ENCODE measurements around the gene USP32. TPM values are rescaled to one million over a fixed set of nuclear protein-coding genes. Genes with fewer than 3 reads are reported as not detected.
"Not testable (repeated sequence)": the region's sequence is repeated elsewhere in the genome, so short reads cannot be mapped to it uniquely, and the experiment has no call there.

Gene USP32
- total RNA-seq, 1 donor from 2014 or later, result 90.1 TPM

DNA sequence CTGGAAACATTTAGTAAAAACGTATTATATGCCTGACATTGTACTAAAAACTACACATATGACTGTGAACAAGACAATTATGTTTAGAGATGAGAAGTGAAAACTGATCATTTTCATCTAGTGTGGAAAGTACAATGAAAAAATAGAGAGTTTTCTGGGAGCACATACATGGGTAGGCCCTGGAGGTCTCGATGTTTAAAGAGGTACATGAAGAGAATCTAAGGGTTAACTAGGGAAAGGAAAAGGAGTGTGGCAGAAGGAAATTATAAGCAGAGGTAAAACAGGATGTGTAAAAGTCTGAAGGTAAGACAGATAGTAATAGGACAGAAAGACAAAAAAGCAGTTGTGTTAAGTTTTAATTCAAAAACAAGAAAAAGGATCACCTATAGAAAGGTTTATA is 113.7 kb downstream of the USP32 start:
- DNase-seq (ENCODE audit: low spot score) (no peak), ATAC-seq (no peak)
- intact Hi-C loops (cut with DNase I), result no loop called here

DNA sequence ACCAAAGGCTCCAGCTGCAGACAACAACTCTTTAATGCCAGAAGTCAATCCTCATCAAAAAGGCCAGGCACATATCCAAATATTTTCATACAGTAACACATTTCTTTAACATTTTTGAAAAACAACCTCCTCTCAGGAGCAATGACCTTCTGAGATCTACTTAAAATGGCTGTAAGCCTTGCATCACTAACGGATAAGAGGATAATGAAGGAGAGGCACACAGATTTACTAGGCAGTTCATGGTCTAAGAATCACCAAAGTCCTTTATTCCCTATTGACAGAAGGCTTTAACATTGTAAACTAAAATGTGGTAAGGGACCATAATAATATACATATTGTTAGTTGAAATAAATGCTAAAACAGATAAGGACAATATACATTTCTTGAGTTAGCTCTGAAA is 114.7 kb downstream of the USP32 start:
- intact Hi-C loops (cut with DNase I), result no loop called here
- DNase-seq (ENCODE audit: low spot score) (no peak), ATAC-seq (no peak)

- ATAC-seq (no peak), DNase-seq (ENCODE audit: low spot score) (no peak)
- intact Hi-C loops (cut with DNase I), result no loop called here
These were observed 122.5 kb downstream of the USP32 start for GRCh38 chr17:60269417-60269816.

DNA sequence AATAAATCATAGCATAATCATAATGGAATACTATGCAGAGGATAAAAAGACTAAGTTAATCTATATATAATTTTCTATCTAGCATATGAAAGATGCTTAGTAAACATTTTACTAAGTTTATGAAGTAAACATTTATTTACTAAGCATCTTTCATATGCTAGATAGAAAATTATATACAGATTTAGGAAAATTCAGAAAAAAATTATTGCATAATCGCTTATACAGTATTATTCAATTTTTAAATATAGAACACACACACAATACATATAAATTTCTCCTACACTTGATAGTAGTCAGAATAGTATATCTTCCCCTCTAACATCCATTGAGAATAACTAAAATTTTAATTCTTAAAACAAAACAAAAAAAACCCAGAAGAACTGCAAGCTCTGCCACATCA is 131.4 kb downstream of the USP32 start:
- intact Hi-C loops (cut with DNase I), result no loop called here
- no peak for DNase-seq (ENCODE audit: low spot score)
- ATAC-seq, result no peak

DNA sequence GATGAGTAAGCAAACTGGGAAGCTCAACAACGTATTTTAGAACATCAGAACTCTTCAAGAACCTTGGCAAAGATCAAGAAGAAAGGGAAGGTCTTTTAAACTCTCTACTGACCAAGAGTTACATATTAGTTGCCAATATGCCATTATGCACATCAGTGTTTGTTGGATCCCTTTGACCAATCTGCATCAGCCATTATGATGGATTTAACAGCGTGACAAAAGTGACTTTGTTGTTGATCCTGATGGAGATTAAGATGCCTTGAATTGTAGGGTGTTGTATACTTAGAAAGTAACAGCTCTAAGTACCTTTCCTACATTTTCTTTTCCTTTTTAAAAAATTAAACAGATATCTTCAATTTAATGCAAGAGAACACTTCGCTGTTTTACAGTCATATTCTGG is 133.6 kb downstream of the USP32 start:
- intact Hi-C loops (cut with DNase I), result no loop called here
- ATAC-seq (no peak), DNase-seq (ENCODE audit: low spot score) (no peak)

GRCh38 chr17:60256174-60256573 is 135.8 kb downstream of the USP32 start:
- no peak for ATAC-seq
- intact Hi-C loops (cut with DNase I), result no loop called here
- DNase-seq (ENCODE audit: low spot score), result no peak

GRCh38 chr17:60253048-60253447 is 138.9 kb downstream of the USP32 start:
- ATAC-seq (no peak), DNase-seq (ENCODE audit: low spot score) (no peak)
- intact Hi-C loops (cut with DNase I), result no loop called here

DNA sequence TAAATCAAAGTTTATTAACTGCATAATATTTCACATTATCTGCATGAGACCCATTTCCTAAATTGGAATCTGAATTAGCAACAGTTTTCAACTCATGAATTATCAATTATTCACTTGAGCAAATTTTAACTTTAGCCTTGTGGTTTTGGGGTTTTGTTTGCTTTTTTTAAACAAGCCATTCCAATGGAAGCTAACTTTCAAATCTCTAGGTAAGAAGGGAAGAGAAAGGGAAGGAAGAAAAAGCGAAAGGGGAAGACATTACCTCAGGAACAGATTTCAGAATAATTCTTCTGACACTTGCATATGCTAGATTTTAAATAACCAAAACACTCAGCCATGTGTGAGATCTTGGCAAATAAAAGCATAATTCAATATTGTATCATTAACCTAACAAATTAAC is 139.5 kb downstream of the USP32 start:
- intact Hi-C loops (cut with DNase I), result no loop called here
- DNase-seq (ENCODE audit: low spot score) (no peak), ATAC-seq (no peak)

DNA sequence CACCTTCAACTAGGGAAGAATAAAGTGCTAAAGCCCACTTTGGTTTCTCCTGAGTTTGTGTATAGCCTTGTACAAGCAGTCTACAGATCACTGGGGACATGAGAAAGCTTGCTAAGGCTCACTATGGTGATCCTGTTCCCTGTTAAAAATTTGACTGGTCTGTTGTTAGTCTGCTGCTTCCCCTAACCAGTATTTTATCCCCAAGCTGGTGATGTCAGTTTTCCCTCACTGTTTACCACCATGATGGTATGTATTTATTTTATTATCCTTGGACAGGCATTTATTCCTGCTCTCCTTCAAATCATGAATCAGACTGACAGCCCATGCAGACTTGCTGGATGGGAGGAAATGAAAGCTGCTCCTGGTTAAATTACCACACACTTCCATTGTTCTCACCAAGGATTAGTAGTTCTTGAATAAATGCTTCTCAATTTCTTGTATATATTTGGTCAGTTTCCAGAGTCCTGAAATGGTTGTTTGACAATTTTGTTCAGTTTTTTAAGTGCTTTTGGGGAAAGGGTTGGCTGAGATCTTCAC is 142.6 kb downstream of the USP32 start:
- ATAC-seq (no peak), DNase-seq (ENCODE audit: low spot score) (no peak)
- intact Hi-C loops (cut with DNase I), result no loop called here

DNA sequence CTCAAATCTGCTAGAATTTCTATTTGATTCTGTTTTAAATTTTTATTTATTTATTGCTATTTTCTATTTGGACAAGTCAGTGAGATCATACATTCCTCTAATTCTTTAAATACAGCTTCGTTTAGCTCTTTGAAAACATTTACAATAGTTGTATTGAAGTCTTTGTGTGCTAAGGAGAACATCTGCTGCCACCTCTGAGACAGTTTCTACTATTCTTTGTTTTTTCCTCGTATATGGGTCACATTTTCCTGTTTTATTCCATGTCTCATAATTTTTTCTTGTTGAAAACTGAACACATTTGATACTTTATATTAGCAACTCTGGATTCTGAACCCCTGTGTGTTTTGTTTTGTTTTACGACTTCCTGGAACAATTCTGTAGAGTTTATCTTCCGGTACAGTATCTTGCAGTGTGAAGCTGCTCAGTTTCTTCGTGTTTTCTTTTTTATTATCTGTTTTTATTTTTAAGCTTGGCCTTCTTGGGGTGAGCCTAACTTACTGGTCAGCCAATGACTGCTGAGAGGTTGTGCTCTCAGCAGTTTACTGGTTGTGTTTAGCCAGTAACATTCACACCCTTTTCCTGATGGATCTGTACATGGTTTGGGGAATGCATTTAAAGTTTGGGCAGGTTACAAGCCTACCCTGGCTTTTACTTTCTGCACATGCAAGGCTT is 143.2 kb downstream of the USP32 start:
- DNase-seq (ENCODE audit: low spot score) (no peak), ATAC-seq (no peak)
- intact Hi-C loops (cut with DNase I), result no loop called here

- no peak for DNase-seq (ENCODE audit: low spot score)
- no peak for ATAC-seq
- intact Hi-C loops (cut with DNase I), result no loop called here
These were observed 144.0 kb downstream of the USP32 start for GRCh38 chr17:60247836-60248461.

DNA sequence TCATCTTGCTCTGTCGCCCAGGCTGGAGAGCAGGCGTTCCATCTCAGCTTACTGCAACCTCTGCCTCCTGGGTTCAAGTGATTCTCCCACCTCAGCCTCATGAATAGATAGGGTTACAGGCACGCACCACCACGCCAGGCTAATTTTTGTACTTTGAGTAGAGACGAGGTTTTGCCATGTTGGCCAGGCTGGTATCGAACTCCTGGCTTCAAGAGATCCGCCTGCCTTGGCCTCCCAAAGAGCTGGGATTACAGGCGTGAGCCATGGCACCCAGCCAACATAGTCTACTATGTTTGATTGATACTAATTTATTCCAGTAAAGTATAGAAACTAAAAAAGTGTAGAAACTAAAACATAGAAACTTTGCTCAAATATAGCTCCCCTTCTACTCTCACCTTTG is 147.3 kb downstream of the USP32 start:
- ATAC-seq (no peak), DNase-seq (ENCODE audit: low spot score) (no peak)
- intact Hi-C loops (cut with DNase I), result no loop called here

DNA sequence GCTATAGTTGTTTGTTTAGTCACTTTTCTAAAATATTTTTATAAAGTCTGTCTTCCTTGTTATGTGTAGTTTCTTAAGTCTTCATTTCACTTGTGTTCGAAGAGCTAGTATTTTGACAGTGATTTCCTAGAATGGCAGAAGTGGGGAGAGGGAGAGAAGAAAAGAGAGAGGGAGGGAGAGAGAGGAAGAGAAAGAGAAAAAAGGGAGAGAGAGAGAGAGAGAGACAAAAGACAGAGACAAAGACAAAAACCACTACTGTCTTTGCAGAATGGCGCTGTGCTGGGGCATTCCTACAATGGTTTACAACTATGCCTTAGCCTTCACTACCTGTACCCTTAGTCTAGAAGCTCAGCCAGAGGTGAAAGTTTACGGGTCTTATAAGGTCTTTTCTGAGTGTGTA is 151.6 kb downstream of the USP32 start:
- ATAC-seq (no peak), DNase-seq (ENCODE audit: low spot score) (no peak)
- intact Hi-C loops (cut with DNase I), result no loop called here

GRCh38 chr17:60231691-60232090 is 160.2 kb downstream of the USP32 start:
- intact Hi-C loops (cut with DNase I), result no loop called here
- ATAC-seq (peak; percentile 52), DNase-seq (ENCODE audit: low spot score) (no peak)

DNA sequence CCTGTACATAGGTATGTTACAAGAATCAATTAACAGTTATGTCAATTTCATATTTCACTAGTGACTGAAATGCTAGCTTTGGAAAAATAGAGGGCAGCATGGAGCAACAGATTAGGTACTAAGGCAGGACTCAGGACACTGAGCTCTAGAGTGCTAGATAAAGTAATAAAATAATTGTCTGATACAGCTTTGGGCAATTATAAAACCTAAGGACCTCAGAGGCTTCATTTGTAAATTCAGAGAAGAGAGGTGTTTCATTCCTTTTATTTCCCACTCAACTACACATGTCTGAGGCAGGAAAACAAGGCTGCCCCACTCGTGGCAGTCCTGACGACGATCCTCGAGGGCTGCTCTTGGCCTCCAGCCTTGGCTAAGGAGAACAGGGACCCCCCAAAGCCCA is 160.7 kb downstream of the USP32 start:
- DNase-seq (ENCODE audit: low spot score), result no peak
- peak; percentile 81 for ATAC-seq
- intact Hi-C loops (cut with DNase I), result no loop called here

DNA sequence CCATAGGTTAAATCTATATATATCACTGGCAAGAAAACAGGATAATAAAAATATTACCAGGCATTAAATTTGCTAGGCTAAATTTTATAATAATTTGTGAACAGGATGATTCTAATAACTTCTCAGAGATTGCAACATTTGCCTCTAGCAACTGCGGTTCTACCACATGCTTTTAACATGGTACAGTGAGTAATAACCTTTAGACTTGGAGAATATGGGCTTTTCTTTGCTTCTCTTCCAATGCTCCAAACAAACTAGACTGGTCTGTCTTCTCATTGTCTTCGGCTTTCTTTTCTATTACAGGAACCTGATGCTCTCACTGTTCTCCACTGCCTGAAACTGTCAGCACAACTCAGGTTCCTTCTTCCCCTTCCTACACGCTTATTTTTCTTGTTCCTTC is 161.6 kb downstream of the USP32 start:
- intact Hi-C loops (cut with DNase I), result no loop called here
- DNase-seq (ENCODE audit: low spot score), result no peak
- ATAC-seq, result no peak

GRCh38 chr17:60229188-60229802 is 162.6 kb downstream of the USP32 start:
- intact Hi-C loops (cut with DNase I), result no loop called here
- DNase-seq (ENCODE audit: low spot score), result no peak
- no peak for ATAC-seq

DNA sequence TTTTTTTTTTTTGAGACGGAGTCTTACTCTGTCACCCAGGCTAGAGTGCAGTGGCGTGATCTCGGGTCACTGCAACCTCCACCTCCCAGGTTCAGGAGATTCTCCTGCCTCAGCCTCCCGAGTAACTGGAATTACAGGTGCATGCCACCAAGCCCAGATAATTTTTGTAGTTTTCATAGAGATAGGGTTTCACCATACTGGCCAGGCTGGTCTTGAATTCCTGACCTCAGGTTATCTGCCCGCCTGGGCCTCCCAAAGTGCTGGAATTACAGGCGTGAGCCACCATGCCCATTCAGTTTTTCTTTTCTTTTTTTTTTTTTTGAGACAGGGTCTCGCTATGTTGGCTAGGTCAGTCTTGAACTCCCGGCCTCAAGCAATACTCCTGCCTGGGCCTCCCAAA is 164.7 kb downstream of the USP32 start:
- DNase-seq (ENCODE audit: low spot score); intact Hi-C loops (cut with DNase I); ATAC-seq: not testable (repeated sequence)

- ATAC-seq (no peak), DNase-seq (ENCODE audit: low spot score) (no peak)
- intact Hi-C loops (cut with DNase I), result no loop called here
These were observed 167.9 kb downstream of the USP32 start for GRCh38 chr17:60224064-60224463.

GRCh38 chr17:60223456-60223855 is 168.5 kb downstream of the USP32 start:
- intact Hi-C loops (cut with DNase I), result no loop called here
- no peak for DNase-seq (ENCODE audit: low spot score)
- ATAC-seq, result no peak

All from sciatic nerve (tissue), 2 donors.